Measurements from ENCODE around the gene DCXR.

Gene DCXR

DNA sequence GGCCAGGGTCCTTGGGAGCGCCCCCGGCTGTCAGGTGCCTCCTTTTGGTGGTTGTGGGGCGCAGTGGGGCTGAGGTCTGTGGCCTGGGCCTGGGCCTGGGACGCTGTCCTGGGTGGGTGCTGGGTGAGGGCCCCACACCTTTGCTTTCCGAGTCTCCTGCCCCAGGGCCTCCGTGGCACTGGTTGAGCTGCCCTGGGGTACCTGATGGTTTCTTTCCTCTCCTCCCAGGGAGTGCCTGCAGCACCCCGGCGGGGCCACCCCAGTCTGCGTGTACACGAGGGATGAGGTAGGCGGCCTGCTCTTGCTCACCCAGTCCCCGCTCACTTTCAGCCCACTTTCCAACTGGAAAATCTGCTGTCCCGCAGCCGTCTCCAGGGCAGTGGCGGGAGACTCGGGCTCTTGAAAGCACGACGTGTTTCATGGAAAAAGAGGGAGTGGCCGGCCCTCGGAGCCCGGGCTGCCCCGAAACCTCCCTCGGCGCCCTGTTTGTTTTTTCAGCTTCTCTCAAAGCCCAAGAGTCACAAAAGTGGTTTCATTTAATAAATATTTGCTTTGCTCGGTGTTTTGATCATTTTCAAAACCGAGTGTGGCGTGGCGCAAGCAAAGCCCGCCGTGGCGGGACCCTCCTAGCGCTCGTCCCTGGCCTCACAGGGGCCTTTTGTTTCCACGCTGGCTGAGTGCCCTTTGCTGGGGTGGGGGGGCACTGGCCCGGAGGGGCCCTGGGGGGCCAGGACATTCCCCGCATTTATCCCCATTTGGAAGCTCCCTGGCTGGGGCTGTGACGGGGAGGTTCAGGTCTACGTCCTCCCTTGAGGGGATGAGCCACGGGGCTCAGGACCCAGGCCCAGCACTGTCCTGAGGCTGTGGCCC, 42.7 kb downstream of the DCXR start:
- DNase-seq = no peak

DNA sequence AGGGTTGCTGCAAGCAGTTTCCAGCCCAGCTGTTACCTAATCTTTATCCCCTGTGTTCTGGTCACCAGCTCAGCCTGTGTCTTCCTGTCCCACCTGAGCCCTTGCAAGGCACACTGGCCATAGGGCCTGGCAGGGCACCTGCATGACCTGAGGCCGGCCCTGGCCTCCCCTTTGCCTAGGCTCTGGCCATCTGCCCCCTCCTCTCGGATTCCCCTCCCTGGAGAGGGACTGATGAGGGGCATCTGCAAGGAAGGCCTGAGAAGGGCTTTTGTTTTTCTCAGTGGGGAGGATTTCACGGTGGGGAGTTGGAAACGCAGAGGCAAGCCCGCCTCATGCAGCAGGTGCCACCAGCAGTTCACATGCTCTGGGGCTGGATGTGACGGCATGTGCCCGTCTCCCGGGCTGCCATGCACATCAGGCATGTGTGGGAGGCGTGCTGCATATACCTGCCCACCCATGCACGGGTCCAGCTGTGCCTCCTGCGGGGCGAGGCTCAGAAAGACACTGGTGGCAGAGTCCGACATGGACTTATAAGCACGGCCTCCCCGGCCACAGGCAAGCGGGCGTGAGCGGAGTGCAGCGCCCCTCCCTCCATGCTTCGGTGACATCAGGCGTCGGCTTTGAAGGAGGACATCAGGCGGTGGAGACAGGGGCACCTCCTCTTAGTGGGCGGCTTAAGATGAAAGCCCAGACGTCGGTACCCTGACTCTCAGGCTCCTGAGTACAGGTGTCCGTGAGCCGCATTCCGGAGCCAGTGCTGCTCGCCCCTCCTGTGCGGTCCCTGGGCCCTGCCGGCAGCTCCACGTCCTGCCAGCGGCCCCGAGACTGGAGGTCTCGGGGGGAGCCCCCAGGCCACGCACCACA, 43.5 kb downstream of the DCXR start:
- no peak for DNase-seq

DNA sequence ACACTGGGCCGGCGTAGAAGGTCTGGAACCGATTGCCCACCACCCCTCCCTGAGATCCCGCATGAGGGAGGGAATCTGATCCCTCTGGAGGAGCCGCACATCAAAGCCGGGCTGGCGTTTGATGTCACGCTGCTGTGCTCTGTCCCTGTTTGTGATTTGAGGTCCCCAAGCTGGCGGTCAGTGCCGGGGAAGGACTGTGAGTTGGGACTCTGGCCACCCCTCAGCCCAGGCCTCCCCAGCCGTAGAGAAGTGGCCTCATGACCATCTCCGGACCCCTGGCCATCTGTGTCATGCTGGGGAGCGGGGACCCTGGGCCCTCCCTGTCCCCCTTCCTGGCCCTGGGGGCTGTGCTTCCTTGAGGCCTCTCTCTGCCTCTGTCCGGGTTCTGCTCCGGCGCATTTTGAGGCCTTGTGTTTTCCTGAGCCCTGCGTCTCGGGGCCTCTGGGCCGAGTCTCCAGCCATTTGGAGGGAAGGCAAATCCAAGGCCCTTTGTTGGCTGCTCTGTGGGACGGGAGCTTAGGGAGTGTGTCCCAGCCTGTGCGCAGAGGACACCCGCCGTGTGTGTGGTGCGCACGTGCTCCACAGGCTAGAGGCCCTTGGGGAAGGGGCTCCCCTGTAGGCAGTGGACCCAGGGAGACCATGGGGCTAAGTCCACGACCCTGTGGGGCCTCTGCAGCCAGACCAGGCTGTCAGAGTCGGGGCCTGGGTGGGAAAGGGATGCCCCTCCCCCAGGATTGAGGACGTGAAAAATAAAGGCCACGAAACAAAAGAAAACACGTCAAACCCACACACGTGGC, 45.0 kb downstream of the DCXR start:
- no peak for DNase-seq

DNA sequence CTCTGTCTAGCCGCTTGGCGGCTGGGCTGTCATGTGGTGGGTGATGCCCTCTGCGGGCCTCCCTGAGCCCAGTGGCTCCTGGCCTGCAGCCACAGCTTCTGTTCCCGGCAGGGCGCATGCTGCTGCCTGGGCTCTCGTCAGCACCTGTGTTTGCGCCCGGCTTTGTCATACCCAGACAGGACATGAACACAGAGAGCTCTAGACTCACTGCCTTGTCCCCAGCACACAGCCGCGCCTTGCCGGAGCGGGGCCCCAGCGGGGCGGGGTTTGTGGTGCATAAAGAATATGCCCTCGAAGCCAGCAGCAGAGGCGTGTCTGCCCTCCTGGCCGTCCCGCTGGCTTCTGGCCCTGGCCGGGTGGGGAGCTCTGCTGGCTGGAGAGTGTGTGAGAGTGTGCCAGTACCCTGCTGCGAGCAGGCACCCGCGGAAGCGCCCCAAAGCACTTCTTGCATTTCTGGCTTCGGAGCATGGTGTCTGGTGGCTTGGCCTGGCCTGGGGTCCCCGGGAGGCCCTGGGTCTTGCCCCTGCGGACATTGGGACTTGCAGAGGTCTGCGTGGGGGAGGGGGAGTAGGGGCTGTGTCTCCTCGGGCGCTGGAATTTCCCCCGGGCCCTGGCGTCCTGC, 45.7 kb downstream of the DCXR start:
- peak; percentile 64 for DNase-seq

DNA sequence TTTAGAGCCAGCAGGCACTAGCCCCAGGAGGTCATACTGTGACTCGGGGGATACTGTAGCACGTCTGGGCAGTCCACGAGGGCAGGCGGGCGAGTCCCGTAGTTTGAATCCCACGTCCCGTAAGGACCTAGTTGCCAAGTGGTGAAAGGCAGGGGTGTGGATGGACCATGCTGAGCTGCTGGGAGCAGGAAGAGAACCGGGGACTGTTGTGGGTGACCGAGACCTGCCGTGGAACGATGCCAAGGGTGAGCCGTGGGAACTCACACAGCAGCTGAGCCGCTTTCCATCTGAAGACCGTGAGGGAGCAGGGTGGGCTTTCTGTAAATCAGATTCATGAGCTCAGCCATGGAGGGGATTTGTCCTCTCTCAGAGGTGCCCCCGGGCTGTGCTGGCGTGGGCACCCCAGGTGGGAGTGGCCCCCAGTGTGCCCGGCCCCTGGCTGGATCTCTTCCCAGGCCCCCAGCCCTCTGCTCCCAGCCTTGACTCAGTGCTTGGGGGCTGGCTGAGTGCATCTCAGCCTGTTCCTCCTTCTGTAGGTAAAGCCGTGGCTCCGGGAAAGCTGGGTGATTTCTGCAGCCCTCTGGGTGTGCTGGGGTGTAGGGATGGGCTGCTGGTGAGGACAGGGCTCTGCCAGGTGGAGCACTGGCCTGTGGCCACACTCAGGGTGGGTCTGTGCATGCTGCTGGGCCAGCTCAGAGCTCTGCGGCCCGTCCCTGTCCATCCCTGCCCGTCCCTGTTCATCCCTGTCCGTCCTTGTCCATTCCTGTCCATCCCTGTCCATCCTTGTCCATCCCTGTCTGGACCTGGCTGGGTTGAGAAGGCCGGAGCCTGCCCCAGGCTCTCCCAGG, 46.4 kb downstream of the DCXR start:
- no peak for DNase-seq

DNA sequence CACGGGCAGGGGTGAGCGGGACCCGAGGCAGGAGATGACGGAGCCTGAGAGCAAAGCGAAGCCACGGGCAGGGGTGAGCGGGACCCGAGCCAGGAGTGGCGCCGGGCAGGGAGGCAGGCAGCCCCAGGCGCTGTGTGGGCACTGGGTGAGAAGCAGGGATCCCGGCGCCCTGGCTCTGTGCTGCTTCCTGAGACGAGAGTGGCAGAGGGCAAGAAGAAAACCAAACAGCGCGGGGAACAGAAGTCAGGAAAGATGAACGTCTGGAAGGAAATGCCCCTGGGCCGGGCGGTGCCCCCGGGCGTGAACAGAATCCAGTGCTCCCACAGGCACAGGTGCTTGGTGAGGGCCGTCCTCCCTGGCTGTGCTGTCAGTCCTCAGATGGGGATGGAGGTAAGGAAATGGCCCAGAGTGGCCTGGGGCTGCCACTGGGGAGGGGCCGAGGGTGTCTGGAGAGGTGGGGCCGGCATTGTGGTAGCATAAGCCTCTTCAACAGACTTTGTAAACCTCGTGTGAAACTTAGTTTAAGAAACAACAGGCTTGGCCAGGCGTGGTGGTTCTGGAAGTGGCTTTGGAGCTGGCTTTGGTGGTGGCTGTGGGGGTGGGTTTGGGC, 50.2 kb downstream of the DCXR start:
- DNase-seq = no peak

DNA sequence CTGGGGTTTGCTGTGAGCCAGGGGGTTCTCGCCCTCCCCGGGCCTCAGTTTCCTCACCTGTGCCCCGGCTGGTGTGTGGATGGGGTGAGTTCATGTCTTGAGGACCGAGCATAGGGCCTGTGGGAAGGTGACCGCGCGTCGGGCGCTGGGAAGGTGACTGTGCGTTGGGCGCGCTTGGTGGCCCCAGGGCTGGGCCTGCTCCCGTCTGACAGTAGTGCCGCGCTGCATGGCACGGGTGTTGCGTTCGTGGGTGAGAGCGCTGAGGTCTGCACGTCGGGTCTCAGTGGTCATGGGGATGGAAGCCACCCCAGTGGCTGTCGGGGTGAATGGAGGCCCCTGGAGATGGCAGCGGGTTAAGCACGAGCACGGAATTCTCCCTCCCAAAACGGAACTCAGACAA, 50.9 kb downstream of the DCXR start:
- no peak for DNase-seq
